Right lung (tissue), 5 donors: ENCODE data around the gene ZNF32. TPM values are rescaled to one million over a fixed set of nuclear protein-coding genes. Genes with fewer than 3 reads are reported as not detected.
"Not testable (repeated sequence)": the region's sequence is repeated elsewhere in the genome, so short reads cannot be mapped to it uniquely, and the experiment has no call there.

ENCODE experiments used
- DNase-seq, 2 donors: peaks; one replicate each; pipeline ENCODE4 v3.0.0-alpha.2; 2013
- polyA plus RNA-seq, 5 donors: library from polyadenylated mRNA; unstranded; fragments of 120-200 nt; gene quantifications; one replicate each; pipeline versions ENCODE4 v1.2.1 to v1.2.3, GENCODE V29; 2013; ENCODE audit warnings: inconsistent platforms in 1 of 5, low replicate concordance in 1 of 5; ENCODE audit not compliant: insufficient read length in 5 of 5, insufficient read depth in 1 of 5

Gene ZNF32
- polyA plus RNA-seq, 5 donors: 49.8 to 62.9 (median 54.6) TPM

GRCh38 chr10:43640603-43641002 is 8.1 kb downstream of the ZNF32 start:
- DNase-seq: no peak

DNA sequence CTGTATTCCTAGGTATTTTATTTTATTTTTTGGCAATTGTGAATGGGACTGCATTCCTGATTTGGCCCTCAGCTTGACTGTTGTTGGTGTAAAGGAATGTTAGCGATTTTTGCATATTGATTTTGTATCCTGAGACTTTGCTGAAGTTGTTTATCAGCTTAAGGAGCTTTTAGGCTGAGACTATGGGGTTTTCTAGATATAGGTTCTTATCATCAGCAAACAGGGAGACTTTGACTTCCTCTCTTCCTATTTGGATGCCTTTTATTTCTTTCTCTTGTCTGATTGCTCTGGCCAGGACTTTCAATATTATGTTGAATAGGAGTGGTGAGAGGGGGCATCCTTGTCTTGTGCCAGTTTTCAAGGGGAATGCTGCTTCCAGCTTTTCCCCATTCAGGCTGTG is 12.9 kb downstream of the ZNF32 start:
- not testable (repeated sequence) for DNase-seq

DNA sequence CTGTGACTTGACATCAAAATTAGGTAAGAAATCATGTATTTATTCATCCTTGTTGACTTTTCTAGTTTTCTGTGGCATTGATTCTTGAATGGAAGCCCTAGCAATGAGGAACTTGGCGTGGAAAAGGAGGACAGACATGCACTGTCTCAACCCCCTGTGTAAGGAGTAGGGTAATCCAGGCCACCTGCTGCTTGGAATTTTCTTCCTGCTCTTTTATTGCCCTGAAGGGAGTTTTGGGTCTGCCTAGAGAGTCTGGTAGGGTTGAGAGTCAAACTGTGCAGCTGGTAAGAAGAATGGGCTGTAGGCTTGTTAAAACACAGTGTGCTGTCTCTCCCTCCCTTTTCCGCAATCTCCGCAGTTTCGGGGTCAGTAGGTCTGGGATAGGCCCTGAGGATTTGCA is 19.7 kb downstream of the ZNF32 start:
- DNase-seq: no peak

DNA sequence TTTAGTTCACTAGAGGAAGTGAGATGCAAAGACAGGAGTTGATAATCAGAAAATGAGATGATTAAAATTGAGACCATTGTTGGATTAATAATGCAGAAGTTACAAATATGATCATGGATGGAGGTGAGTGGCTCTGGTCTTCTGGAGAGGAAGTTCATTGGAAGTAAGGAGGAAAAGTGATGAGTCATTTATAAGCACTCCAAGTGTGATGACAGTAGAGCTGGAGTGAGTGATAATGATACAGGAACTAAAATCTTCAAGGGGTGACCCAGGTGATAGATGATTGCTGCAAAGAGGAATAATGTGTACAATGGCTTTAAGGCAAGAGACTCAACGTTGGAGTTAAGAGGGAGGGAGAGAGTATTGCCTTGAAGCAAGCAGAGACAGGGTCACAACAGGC is 20.7 kb downstream of the ZNF32 start:
- no peak for DNase-seq

DNA sequence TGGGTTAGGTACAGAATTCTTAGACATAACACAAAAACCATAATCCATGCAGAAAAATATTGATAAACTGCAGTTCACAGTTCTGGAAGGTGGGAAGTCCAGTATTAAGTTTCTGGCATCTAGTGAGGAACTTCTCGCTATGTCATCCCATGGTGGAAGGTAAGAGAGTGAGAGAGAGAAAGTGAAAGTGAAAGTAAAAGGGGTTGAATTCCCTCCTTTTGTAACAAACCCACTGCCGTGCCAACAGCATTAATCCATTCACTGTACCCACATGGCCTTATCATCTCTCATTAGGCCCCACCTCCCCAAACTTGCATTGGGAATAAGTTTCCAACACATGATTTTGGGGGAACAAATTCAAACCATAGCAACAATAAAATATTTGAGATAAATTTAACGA is 25.3 kb downstream of the ZNF32 start:
- no peak for DNase-seq

- no peak for DNase-seq
Observed at GRCh38 chr10:43622038-43622437, 26.6 kb downstream of the ZNF32 start.

GRCh38 chr10:43619368-43619767 is 29.3 kb downstream of the ZNF32 start:
- no peak for DNase-seq

DNA sequence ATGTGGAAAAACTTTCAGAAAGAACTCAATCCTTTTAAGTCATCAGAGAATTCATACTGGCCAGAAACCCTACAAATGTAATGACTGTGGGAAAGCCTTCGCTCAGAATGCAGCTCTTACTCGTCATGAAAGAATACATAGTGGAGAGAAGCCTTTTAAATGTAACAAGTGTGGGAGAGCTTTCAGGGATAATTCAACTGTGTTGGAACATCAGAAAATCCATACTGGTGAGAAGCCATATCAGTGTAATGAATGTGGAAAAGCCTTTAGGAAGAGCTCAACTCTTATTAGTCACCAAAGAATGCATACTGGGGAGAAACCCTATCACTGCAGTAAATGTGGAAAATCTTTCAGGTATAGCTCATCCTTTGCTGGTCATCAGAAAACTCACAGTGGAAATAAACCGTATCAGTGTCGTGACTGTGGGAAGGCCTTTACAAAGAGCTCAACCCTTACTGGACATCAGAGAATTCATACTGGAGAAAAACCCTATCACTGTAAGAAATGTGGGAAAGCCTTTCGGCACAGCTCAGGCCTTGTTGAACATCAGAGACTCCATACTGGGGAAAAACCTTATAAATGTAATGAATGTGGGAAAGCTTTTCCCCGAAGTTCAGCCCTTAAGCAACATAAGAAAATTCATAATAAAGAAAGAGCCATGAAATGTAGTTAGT is 31.8 kb downstream of the ZNF32 start:
- DNase-seq: no peak

GRCh38 chr10:43610636-43611035 is 38.0 kb downstream of the ZNF32 start:
- no peak for DNase-seq

- DNase-seq: no peak
Observed at GRCh38 chr10:43607199-43607573, 41.5 kb downstream of the ZNF32 start.

- DNase-seq: peak; percentile 42 to 62
Observed at GRCh38 chr10:43606323-43607198, 42.1 kb downstream of the ZNF32 start, which contains the start of gene ZNF485. Gene ZNF485, plus strand, starts transcription at chr10:43606438. Its CDS starts 613 bp downstream, at chr10:43607051.

DNA sequence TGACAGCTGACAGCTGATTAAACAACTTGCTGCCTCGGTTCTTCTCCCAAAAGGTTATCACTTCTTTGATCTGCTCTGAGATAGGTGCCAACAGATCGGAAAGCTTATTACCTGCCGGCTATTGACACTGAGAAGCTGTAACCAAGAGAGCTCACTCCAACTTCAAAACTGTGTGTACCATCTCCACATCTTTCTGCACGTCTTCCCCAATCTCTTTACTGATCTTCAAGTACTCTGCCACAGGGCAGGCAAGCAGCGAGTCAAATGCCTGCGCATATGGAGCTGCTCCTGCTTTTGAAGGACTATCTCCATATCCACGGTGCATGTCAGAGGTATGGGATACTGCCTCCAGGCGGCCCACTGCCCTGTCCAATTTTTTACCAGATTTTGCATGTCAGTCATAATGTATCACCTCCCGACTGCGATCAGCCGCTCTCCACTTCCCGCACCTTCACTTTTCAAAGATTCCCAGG is 42.8 kb downstream of the ZNF32 start:
- DNase-seq: no peak

DNA sequence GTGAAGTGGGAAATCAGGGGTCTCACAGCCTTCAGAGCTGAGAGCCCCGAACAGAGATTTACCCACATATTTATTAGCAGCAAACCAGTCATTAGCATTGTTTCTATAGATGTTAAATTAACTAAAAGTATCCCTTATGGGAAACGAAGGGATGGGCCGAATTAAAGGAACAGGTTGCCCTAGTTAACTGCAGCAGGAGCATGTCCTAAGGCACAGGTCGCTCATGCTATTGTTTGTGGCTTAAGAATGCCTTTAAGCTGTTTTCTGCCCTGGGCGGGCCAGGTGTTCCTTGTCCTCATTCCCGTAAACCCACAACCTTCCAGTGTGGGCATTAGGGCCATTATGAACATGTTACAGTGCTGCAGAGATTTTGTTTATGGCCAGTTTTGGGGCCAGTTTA is 47.1 kb downstream of the ZNF32 start:
- not testable (repeated sequence) for DNase-seq

- DNase-seq: no peak
Observed at GRCh38 chr10:43599333-43599732, 49.3 kb downstream of the ZNF32 start.

- DNase-seq: peak; percentile 59 to 63
Observed at GRCh38 chr10:43598446-43598845, 50.2 kb downstream of the ZNF32 start.

GRCh38 chr10:43596546-43596945 is 52.1 kb downstream of the ZNF32 start:
- no peak for DNase-seq

GRCh38 chr10:43595739-43596298 is 52.9 kb downstream of the ZNF32 start:
- DNase-seq: no peak

DNA sequence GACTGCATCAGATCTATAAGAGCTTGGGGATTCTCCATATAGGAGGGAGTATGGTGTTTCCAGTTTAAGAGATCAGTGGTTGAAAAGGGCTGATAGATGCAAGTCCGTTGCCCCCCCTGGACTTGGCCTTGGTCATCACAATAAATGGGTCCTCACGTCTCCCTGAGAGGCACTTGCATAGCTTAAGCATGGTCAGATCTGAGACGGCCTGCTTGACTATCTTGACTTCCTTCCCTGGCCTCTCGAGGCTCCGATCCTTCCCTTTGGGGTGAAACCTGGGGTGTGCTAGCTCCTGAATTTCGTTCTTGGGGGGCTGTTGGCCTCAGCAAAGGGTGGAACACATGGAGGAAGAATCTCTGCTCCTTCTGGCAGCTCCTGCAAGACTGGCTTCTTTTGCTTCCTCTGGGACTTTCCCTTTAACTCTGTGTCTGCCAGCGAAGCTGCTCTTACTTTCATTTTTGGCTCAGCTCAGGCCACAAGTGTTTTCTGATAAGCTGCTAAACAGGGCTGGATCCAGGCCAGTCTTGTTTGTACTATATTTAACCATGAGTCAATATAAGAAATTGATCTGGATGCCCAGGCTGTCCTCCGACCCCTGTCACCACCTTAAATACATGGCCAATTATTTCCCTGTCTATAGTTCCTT is 53.6 kb downstream of the ZNF32 start:
- no peak for DNase-seq
